ENCODE data around the gene HNMT. TPM values are rescaled to one million over a fixed set of nuclear protein-coding genes. Genes with fewer than 3 reads are reported as not detected.
A peak's percentile ranks its signal among the peaks of the same experiment; 100 is the strongest.

Gene HNMT
- total and polyA plus RNA-seq, 2 experiments from 2014 or later, result 4.7 to 5.6 TPM

DNA sequence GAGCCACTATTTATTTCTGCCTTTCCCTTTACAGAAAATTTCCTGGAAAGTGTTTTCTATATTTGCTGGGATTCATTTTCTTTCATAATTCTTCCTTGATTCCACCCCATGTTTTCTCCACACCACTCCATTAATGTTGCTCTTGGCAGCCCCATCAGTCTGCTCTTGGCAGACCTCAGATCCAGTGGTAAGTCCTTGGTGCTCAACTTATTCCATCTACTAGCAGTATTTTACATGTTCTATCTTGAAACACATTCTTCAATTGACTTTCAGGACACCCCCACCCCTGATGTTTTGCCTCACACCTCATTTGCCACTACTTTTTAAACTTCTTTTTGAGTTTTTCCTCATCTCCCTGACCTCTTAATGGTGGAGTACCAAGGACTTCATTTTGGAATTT is 65.0 kb downstream of the HNMT start:
- H3K9me3 ChIP-seq (ENCODE audit: low read depth), result no peaks in the 10 kb centered on the region
- no peaks in the 10 kb centered on the region for H3K27me3 ChIP-seq
- H3K4me3 ChIP-seq, result no peak overlapping the region
- H3K36me3 ChIP-seq, result no peaks in the 10 kb centered on the region
- no peak overlapping the region for H3K27ac ChIP-seq
- TF ChIP-seq CTCF (IDR thresholded peaks at IDR 0.05; ENCODE audit: low read depth, low read length), result no peak
- H3K4me1 ChIP-seq (ENCODE audit: low read depth), result no peaks in the 10 kb centered on the region
- peak in 1 of 2 donors; percentile 75 for DNase-seq (ENCODE audit: low read depth in 1 of 2, low spot score in 1 of 2)

DNA sequence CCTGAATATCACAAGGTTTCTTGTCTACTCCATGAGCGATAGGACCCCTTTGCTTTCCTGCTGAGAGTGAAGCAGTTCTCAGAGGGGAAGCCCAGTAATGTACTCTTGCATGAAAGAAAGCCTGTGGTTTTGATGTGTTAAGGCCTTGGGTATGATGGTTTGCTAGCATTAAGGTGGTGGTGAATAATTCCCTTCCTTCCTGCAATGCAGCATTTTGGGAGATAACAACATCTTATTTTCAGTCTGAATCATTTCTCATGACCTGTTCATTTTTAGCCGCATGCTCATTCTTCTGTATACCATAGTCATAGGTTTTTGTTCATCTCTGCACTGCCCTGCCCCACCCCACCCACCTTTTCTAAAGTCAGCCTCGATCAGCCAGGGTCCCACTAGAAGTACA is 66.2 kb downstream of the HNMT start:
- Histone ChIP-seq H3K9me3 (ENCODE audit: low read depth) (no peaks in the 10 kb centered on the region), H3K27me3 (no peaks in the 10 kb centered on the region), H3K4me1 (ENCODE audit: low read depth) (no peaks in the 10 kb centered on the region), H3K36me3 (no peaks in the 10 kb centered on the region), H3K4me3 (no peak overlapping the region), H3K27ac (no peak overlapping the region)
- no peak for TF ChIP-seq CTCF (IDR thresholded peaks at IDR 0.05; ENCODE audit: low read depth, low read length)
- peak in 1 of 2 donors; percentile 59 for DNase-seq (ENCODE audit: low read depth in 1 of 2, low spot score in 1 of 2)

DNA sequence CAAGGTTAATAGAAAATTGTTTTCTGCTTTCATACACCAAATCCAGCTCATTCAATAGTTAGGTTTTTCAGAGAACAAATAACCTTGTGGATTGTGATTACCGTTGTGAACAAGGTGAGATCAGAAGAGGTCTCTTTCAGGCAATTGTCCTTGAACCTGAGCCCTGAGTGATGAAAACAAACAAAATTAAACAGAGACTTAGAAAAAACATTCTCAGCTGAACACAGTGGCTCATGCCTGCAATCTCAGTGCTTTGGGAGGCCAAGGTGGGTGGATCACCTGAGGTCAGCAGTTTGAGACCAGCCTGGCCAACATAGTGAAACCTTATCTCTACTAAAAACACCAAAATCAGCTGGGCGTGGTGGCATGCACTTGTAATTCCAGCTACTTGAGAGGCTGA is 68.1 kb downstream of the HNMT start:
- Histone ChIP-seq H3K27ac (no peak overlapping the region), H3K4me1 (ENCODE audit: low read depth) (no peaks in the 10 kb centered on the region), H3K9me3 (ENCODE audit: low read depth) (no peaks in the 10 kb centered on the region), H3K4me3 (no peak overlapping the region), H3K36me3 (no peaks in the 10 kb centered on the region), H3K27me3 (no peaks in the 10 kb centered on the region)
- TF ChIP-seq CTCF (IDR thresholded peaks at IDR 0.05; ENCODE audit: low read depth, low read length), result no peak
- no peak for DNase-seq (ENCODE audit: low read depth in 1 of 2, low spot score in 1 of 2)

GRCh38 chr2:138034536-138034935 is 70.3 kb downstream of the HNMT start:
- DNase-seq (ENCODE audit: low read depth in 1 of 2, low spot score in 1 of 2), result peak in 1 of 2 donors; percentile 7
- no peak overlapping the region for H3K4me3 ChIP-seq
- no peaks in the 10 kb centered on the region for H3K27me3 ChIP-seq
- H3K27ac ChIP-seq, result no peak overlapping the region
- no peaks in the 10 kb centered on the region for H3K36me3 ChIP-seq
- H3K9me3 ChIP-seq (ENCODE audit: low read depth), result no peaks in the 10 kb centered on the region
- H3K4me1 ChIP-seq (ENCODE audit: low read depth), result no peaks in the 10 kb centered on the region
- no peak for TF ChIP-seq CTCF (IDR thresholded peaks at IDR 0.05; ENCODE audit: low read depth, low read length)

- H3K4me3 ChIP-seq, result no peak overlapping the region
- TF ChIP-seq CTCF (IDR thresholded peaks at IDR 0.05; ENCODE audit: low read depth, low read length), result no peak
- no peaks in the 10 kb centered on the region for H3K9me3 ChIP-seq (ENCODE audit: low read depth)
- H3K27me3 ChIP-seq, result no peaks in the 10 kb centered on the region
- no peak overlapping the region for H3K27ac ChIP-seq
- no peaks in the 10 kb centered on the region for H3K4me1 ChIP-seq (ENCODE audit: low read depth)
- no peaks in the 10 kb centered on the region for H3K36me3 ChIP-seq
- DNase-seq (ENCODE audit: low read depth in 1 of 2, low spot score in 1 of 2), result peak in 1 of 2 donors; percentile 65
These were observed 71.4 kb downstream of the HNMT start for GRCh38 chr2:138035608-138036217.

Data from cardiac muscle cell (in vitro differentiated cells and primary cell).